Activated naive CD4-positive, alpha-beta T cell treated with anti-CD3 and anti-CD28 coated beads, Interleukin-2, amount 50 U/mL, for 24 hours (primary cell): Measurements from ENCODE around the gene TAGLN.
A peak's percentile ranks its signal among the peaks of the same experiment; 100 is the strongest.
"Not testable (repeated sequence)": the region's sequence is repeated elsewhere in the genome, so short reads cannot be mapped to it uniquely, and the experiment has no call there.

Source experiments
- H3K27ac Mint-ChIP-seq: one replicate; pipeline ENCODE4 v1.8.0; 2021; ENCODE audit warnings: mild to moderate bottlenecking, mixed read lengths
- H3K27me3 Mint-ChIP-seq: one replicate; pipeline ENCODE4 v1.8.0; 2021; ENCODE audit warnings: mixed read lengths
- H3K36me3 Mint-ChIP-seq: one replicate; pipeline ENCODE4 v1.8.0; 2021; ENCODE audit warnings: mixed read lengths
- H3K4me1 Mint-ChIP-seq: one replicate; pipeline ENCODE4 v1.8.0; 2021; ENCODE audit warnings: mixed read lengths
- H3K4me3 Mint-ChIP-seq: one replicate; pipeline ENCODE4 v1.8.0; 2021; ENCODE audit warnings: mild to moderate bottlenecking, mixed read lengths
- H3K9me3 Mint-ChIP-seq: one replicate; pipeline ENCODE4 v1.8.0; 2021; ENCODE audit warnings: mixed read lengths

The TAGLN gene

GRCh38 chr11:117177534-117178209, 21.5 kb upstream of the TAGLN start:
- Mint-ChIP-seq H3K27ac (peak overlapping the region; percentile 84), H3K9me3 (no peaks in the 10 kb centered on the region), H3K27me3 (no peaks in the 10 kb centered on the region), H3K4me3 (peak overlapping the region; percentile 92), H3K4me1 (peaks cover 36% of the 10 kb centered on the region), H3K36me3 (no peaks in the 10 kb centered on the region)

GRCh38 chr11:117178210-117179034, 20.7 kb upstream of the TAGLN start, which contains the start of gene SIDT2:
Gene SIDT2, plus strand, starts transcription at chr11:117178743. Its CDS starts 521 bp downstream, at chr11:117179264.
- Mint-ChIP-seq H3K36me3 (no peaks in the 10 kb centered on the region), H3K27me3 (no peaks in the 10 kb centered on the region), H3K4me3 (peak within 1 kb of the TSS; percentile 92), H3K4me1 (peaks cover 35% of the 10 kb centered on the region), H3K9me3 (no peaks in the 10 kb centered on the region), H3K27ac (peak within 1 kb of the TSS; percentile 84)

GRCh38 chr11:117179048-117179999, 19.8 kb upstream of the TAGLN start:
- Mint-ChIP-seq H3K4me1 (peaks cover 29% of the 10 kb centered on the region), H3K9me3 (no peaks in the 10 kb centered on the region), H3K27ac (peak overlapping the region; percentile 30), H3K27me3 (no peaks in the 10 kb centered on the region), H3K36me3 (no peaks in the 10 kb centered on the region), H3K4me3 (peak overlapping the region; percentile 92)

GRCh38 chr11:117180020-117180419, 19.1 kb upstream of the TAGLN start:
- peak overlapping the region; percentile 92 for H3K4me3 Mint-ChIP-seq
- no peaks in the 10 kb centered on the region for H3K36me3 Mint-ChIP-seq
- no peaks in the 10 kb centered on the region for H3K9me3 Mint-ChIP-seq
- H3K27me3 Mint-ChIP-seq, result no peaks in the 10 kb centered on the region
- peaks cover 29% of the 10 kb centered on the region for H3K4me1 Mint-ChIP-seq
- no peak overlapping the region for H3K27ac Mint-ChIP-seq

GRCh38 chr11:117180661-117181585, 18.2 kb upstream of the TAGLN start:
- Mint-ChIP-seq H3K27me3 (no peaks in the 10 kb centered on the region), H3K36me3 (no peaks in the 10 kb centered on the region), H3K9me3 (no peaks in the 10 kb centered on the region), H3K27ac (peak overlapping the region; percentile 46), H3K4me3 (peak overlapping the region; percentile 92), H3K4me1 (peaks cover 29% of the 10 kb centered on the region)

GRCh38 chr11:117181586-117182550, 17.3 kb upstream of the TAGLN start:
- Mint-ChIP-seq H3K9me3 (no peaks in the 10 kb centered on the region), H3K4me3 (no peak overlapping the region), H3K27me3 (no peaks in the 10 kb centered on the region), H3K4me1 (peaks cover 29% of the 10 kb centered on the region), H3K27ac (no peak overlapping the region), H3K36me3 (no peaks in the 10 kb centered on the region)

- peaks cover 29% of the 10 kb centered on the region for H3K4me1 Mint-ChIP-seq
- no peak overlapping the region for H3K4me3 Mint-ChIP-seq
- H3K27me3 Mint-ChIP-seq, result no peaks in the 10 kb centered on the region
- no peak overlapping the region for H3K27ac Mint-ChIP-seq
- no peaks in the 10 kb centered on the region for H3K9me3 Mint-ChIP-seq
- no peaks in the 10 kb centered on the region for H3K36me3 Mint-ChIP-seq
These were observed 16.6 kb upstream of the TAGLN start for GRCh38 chr11:117182551-117182935.

- H3K27ac Mint-ChIP-seq, H3K36me3 Mint-ChIP-seq, H3K9me3 Mint-ChIP-seq, H3K4me3 Mint-ChIP-seq, H3K27me3 Mint-ChIP-seq: not testable (repeated sequence)
- peaks cover 22% of the 10 kb centered on the region for H3K4me1 Mint-ChIP-seq
These were observed 16.0 kb upstream of the TAGLN start for GRCh38 chr11:117183178-117183577.

- no peak overlapping the region for H3K27ac Mint-ChIP-seq
- peaks cover 20% of the 10 kb centered on the region for H3K4me1 Mint-ChIP-seq
- H3K36me3 Mint-ChIP-seq, result no peaks in the 10 kb centered on the region
- H3K9me3 Mint-ChIP-seq, result no peaks in the 10 kb centered on the region
- no peaks in the 10 kb centered on the region for H3K27me3 Mint-ChIP-seq
- no peak overlapping the region for H3K4me3 Mint-ChIP-seq
These were observed 15.3 kb upstream of the TAGLN start for GRCh38 chr11:117183724-117184349.

- peaks cover 4% of the 10 kb centered on the region for H3K4me1 Mint-ChIP-seq
- no peaks in the 10 kb centered on the region for H3K9me3 Mint-ChIP-seq
- no peaks in the 10 kb centered on the region for H3K36me3 Mint-ChIP-seq
- no peak overlapping the region for H3K4me3 Mint-ChIP-seq
- no peak overlapping the region for H3K27ac Mint-ChIP-seq
- no peaks in the 10 kb centered on the region for H3K27me3 Mint-ChIP-seq
These were observed 13.3 kb upstream of the TAGLN start for GRCh38 chr11:117185736-117186430.

GRCh38 chr11:117186431-117186761, 12.8 kb upstream of the TAGLN start:
- Mint-ChIP-seq H3K4me1 (no peaks in the 10 kb centered on the region), H3K27me3 (no peaks in the 10 kb centered on the region), H3K9me3 (no peaks in the 10 kb centered on the region), H3K36me3 (no peaks in the 10 kb centered on the region), H3K27ac (no peak overlapping the region), H3K4me3 (no peak overlapping the region)

- Mint-ChIP-seq H3K36me3 (no peaks in the 10 kb centered on the region), H3K9me3 (no peaks in the 10 kb centered on the region), H3K4me1 (no peaks in the 10 kb centered on the region), H3K4me3 (no peak overlapping the region), H3K27ac (no peak overlapping the region), H3K27me3 (no peaks in the 10 kb centered on the region)
These were observed 12.2 kb upstream of the TAGLN start for GRCh38 chr11:117187007-117187406.

GRCh38 chr11:117187428-117187798, 11.8 kb upstream of the TAGLN start:
- H3K4me3 Mint-ChIP-seq, result no peak overlapping the region
- H3K9me3 Mint-ChIP-seq, result no peaks in the 10 kb centered on the region
- no peaks in the 10 kb centered on the region for H3K27me3 Mint-ChIP-seq
- H3K27ac Mint-ChIP-seq, result no peak overlapping the region
- no peaks in the 10 kb centered on the region for H3K36me3 Mint-ChIP-seq
- no peaks in the 10 kb centered on the region for H3K4me1 Mint-ChIP-seq
